Measurements from ENCODE around the gene CRADD.
"Not testable (repeated sequence)": the region's sequence is repeated elsewhere in the genome, so short reads cannot be mapped to it uniquely, and the experiment has no call there.

The CRADD gene

DNA sequence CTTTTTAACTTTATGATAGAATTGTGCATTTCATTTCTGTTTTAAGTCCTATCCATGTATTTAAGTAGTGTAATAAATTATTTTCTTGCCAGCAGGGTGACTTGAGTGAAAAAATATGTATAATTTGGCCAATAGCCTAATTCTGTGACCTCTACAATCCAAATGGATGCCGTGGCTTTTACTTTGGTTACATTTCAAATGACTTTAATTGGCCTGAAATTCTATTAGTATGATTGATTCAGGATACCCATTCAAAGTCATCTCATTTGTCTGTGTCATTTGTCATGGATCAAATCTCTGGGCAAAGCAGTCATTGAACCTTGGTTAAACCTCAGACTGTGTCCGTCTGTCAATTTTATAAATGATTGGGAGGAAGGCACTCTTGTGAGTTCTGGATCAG, 29.6 kb downstream of the CRADD start:
- no peak for DNase-seq (ENCODE audit: low read depth)

DNA sequence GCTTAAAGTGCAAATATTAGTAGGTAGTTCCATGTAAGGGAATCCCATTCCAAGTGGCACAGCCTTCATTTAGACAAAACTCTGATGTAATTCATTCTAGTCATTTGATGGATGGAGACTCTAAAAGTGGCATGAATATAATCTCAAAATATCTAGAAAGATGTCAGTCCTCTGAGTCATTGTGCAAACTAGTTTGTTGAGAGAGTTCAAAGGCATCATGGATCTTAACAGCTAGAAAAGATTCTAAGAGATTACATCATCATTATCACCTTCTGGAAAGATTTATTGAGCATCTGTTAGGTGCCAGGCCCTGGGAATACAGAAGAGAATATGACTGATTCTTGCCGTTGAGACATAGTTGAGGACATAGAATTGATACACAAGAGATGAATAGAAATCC, 30.7 kb downstream of the CRADD start:
- DNase-seq (ENCODE audit: low read depth) = no peak

DNA sequence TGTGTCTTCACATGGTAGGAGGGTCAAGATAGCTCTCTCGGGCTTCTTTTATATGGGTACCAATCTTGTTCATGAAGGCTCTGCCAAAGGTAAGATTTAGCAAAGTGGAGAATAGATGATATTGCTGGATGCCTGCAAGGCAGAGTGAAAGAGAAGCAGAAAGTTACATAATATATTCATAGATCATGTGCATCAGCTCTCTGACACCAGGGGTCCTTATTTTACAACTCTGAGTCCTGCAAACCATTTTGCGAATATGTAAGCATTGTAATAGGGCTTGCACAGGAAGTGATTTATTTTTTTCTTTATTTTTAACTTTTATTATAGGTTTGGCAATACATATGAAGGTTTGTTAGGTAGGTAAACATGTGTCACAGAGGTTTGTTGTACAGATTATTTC, 31.8 kb downstream of the CRADD start:
- DNase-seq (ENCODE audit: low read depth) = no peak

DNA sequence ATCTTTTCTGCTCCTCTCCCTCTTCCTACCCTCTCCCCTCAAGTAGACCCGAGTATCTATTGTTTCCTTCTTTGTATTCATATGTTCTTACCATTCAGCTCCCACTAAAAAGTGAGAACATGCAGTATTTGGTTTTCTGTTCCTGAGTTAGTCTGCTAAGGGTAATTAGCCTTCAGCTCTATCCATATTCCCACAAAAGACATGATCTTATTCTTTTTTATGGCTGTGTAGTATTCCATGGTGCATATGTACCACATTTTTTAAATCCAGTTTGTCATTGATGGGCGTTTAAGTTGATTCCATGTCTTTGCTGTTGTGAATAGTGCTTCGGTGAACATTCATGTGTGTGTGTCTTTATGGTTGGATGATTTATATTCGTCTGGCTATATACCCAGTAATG, 32.2 kb downstream of the CRADD start:
- DNase-seq (ENCODE audit: low read depth) = no peak

DNA sequence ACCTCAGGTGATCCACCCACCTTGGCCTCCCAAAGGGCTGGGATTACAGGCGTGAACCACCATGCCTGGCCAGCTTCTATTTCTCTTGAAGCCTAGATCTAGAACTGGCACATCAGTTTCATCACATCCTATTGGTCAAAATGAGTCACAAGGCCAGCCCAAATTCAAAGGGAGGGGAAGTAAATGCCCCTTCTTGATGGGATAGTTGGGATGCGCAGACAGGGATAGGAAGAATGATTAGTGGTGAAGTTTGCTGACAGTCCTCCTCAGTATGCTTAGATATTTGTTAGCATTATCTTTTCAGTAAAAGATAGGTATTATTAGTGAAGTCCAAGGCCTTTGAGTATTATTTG, 33.4 kb downstream of the CRADD start:
- no peak for DNase-seq (ENCODE audit: low read depth)

DNA sequence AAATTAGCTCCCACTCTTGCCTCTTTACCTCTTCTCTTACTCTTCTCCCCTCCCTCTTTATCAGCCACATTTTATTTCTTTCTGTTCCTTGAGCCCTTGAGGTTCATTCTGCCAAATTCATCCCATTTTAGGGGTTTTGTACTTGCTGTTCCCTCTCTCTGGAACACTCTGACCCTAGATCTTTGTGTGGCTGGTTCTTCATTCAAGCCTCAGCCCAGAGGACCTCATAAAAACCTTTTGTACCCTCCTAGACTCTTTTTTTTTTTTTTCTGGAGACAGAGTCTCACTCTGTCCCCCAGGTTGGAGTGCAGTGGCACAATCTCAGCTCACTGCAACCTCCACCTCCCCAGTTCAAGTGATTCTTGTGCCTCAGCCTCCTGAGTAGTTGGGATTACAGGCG, 34.3 kb downstream of the CRADD start:
- not testable (repeated sequence) for DNase-seq (ENCODE audit: low read depth)

DNA sequence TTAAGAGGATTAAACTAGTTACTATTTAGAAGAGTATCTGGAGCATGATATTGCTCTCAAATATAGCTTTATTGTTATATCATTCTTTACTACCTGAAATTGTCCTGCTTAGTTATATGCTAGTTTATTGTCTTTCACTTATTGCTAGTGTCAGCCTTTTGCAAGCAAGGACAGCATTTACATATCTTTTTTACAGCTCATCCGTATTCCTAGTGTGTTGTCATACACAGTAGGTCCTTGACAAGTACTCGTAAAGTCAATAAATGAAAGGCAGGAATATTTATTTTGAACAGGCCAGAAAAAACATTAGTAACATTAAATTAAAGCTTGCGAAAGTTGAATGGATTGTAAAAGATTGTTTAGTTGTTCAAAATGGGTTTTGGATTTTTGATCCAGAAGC, 35.0 kb downstream of the CRADD start:
- DNase-seq (ENCODE audit: low read depth) = no peak

DNA sequence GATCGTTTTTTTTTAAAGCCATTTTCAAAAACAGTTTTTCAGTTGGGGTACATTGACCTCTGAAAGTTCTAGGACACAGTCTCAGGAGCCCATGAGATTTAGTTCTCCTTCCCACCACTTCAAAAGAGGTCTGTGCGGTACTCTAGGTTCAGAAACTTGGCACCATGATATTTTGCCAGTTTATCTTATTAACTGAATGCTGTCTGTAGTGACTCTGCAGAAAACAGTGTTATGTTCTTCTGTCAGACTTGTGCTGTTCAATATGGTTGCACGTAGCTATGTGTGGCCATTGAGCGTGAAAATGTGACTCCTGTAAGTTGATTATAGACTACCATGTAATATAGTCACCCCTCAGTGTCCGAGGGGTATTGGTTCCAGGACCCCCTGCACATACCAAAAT, 35.9 kb downstream of the CRADD start:
- DNase-seq (ENCODE audit: low read depth) = no peak

DNA sequence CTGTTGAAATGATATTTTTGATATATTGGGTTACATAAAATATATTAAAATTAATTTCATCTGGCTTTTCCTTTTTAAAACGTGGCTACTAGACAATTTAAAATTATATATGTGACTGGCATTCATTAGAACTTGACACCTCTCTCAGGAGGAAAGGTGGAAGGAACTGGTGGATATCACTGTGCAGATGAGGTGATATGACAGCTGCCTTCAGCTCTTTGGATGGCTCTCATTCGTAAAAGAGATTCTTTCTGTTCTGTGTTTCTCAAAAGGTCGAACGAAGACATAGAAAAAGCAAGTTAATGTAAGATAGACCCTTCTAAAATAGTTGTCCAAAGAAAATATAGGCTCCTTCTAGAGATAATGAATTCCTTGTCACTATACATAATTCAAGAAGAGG, 36.6 kb downstream of the CRADD start:
- no peak for DNase-seq (ENCODE audit: low read depth)

DNA sequence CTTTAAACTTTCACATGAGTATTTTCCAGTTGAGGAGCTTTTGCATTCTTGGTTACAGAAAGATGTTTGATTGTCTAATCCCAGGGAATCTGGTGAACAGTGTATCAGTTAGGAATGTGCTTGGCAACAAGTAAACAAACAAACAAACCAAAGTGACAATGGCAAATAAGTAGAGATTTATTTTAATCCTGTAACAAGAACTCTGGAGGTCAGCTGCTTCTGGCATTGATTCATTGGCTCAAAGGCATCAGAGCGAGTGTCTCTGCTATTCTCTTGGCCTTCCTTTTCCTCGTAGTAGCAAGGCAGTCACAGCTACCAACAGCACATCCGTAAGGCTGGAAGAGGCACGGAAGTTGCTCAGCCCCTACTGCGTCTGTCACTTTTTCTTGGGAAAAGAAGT, 37.2 kb downstream of the CRADD start:
- DNase-seq (ENCODE audit: low read depth) = no peak

DNA sequence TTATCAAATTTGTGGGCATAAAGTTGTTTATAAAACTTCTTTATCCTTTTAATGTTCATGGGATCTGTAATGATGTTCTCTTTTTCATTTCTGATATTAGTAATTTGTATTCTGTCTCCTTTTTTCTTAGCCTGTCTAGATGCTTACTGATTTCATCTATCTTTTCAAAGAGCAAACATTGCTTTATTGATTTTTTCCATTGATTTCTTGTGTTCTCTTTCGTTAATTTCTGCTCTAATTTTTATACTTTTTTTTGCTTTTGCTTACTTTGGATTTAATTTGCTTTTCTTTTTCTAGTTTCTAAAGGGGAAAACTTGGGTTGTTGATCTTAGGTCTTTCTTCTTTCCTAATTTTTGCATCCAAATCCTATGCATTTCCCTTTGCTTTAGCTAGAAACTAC, 42.5 kb downstream of the CRADD start:
- no peak for DNase-seq (ENCODE audit: low read depth)

DNA sequence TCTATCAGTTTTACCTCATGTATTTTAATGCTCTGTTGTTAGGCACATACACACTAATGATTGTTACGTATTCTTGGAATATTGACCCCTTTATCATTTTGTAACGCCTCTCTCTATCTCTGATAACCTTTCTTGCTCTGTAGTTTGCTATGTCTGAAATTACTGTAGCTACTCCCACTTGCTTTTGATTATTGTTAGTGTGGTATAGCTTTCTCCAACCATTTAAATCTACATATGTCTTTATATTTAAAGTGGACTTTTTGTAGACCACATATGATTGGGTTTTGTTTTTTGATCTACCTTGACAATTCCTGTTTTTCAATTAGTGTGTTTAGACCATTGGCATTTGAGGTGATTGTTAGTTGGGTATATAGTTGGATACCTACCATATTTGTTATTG, 43.4 kb downstream of the CRADD start:
- no peak for DNase-seq (ENCODE audit: low read depth)

DNA sequence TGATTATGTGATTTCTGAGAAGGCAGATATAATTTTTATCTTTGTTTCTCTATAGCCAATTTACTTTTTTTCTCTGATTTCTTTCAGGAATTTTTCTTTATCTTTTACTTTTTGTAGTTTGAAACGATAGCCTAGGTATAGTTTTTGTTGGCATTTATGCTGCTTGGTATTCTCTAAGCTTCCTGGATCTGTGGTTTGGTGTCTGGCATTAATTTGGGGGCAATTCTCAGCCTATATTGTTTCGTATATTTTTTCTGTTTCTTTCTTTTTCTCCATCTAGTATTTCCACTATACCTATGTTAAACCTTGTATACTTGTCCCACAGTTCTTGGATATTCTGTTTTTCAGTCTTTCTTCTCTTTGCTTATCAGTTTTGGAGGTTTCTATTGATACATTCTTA, 45.0 kb downstream of the CRADD start:
- no peak for DNase-seq (ENCODE audit: low read depth)

DNA sequence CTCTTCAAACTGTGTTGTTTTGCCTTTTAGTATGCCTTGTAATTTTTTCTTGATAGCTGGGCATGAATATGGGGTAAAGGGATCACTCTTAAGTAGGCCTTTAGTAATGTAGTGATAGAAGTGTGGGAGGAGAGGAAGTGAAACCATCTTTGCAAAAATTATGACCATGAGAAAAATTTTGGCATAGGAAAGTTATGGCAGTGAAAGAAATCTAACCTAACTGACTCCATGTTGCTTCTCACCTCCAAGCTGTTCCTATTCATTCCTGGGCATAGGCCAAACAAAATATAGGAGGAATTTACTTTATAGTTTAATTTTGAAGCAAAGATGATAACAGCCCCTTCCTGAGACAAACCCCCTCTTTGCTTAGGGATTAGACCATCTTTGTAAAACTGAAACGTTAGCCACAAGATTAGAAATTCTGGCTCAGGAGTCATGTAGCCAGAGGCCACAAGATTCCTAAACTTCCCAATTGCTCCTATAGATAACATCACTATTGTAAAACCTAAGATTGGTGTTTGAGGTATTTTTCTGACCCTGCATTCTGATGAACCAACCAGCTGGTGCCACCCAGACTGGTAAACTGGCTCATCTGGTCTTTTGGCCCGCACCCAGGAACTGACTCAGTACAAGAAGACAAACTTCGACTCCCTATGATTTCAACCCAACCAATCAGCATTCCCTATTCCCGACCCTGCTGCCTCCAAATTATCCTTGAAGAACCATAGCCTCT, 45.8 kb downstream of the CRADD start:
- DNase-seq (ENCODE audit: low read depth) = no peak

DNA sequence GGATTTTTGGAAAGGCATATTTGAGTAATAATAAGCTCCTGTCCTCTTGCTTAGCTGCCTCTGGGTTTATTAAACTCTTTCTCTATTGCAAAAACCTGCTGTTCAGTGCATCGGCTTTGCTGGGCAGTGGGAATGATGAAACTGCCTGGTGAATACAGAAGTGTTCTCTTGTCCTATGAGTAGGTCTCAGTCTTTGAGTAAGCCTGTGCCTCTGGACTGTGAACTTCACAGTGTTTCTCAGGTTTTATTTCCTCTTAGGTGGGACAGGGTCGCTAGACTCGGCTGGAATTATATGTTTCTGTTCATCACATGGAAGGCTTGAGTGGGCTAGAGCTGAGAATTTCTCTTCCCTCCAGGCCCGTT, 46.4 kb downstream of the CRADD start:
- no peak for DNase-seq (ENCODE audit: low read depth)

DNA sequence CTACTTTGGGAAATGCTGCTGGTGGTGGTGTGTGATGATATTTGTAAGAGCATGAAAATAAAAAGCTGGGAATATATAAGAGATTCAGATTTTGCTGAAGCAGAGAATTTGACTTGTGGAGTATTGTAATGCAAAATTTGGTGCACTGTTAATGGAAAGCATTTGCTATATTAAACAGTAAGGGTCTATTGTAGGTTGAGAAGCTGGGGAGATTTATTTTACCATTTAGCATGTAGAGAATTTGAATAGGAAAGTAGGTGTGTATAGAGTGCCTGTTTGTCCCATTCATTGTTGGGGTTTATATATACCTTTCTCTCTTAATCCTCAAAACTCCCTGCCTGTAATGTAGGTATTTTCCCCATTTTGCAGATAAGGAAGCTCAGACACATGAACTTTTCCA, 48.4 kb downstream of the CRADD start:
- DNase-seq (ENCODE audit: low read depth) = no peak

DNA sequence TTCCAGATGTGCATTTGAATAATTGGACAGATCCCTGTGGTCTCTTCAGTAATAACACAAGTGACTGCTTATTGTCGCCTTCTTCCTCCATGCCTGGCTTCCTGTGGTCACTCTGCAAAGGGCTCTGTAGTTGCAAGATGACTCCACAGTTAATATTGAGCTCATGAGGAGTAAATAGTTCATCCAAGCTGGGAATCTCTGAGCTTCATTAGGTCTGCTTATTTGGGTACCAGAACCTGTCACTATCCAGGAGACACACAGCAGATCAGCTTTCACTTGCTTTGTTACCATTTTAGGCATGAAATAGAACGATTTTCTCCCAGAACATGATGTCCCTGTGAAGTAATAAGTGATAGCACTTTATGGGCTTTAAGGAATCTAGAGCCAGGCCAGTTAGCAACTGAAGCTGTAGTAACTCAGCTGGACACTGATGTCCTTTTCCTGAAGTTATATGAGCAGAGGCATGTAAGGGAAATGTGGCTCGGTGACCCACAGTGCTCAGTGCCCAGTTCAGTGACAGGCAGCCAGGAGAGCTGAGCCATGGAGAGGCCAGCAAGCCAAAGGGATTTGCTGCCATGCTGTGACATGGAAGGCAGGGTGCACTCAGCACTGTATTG, 50.1 kb downstream of the CRADD start:
- no peak for DNase-seq (ENCODE audit: low read depth)

DNA sequence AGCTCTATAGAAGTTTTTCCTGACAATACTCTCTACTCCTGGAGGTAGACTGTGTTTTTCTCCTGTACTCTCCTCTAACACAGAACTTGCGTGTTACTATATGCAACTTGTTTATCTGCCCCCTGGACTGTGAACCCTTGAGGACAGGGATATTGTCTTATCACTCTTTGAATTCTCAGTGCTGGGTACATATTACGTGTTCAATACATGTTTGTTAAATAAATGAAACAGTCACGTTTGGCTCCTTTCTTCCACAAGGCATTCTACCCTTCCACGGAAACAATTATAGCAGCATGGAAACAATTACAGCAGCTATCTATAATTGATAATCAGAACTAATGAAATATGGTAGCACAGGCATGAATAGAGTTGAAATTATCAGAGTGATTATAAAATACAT, 50.7 kb downstream of the CRADD start:
- DNase-seq (ENCODE audit: low read depth) = no peak

DNA sequence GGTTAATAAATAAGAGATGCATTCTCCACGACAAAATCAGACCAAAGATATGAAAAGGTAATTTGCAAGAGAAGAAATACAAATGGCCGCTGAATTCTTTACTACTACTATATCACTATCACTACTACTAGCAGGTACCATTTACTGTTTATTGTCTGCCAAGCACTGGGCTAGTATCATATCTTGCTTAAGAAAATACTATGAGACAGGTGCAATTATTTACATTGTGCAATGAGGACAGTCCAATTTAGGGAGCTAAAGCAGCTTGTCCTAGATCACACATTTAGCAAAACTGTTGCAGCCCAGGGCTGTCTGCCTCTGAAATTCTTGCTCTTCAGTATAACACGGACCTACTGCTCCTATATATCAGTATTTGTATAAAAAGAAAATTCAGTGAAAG, 52.8 kb downstream of the CRADD start:
- no peak for DNase-seq (ENCODE audit: low read depth)

DNA sequence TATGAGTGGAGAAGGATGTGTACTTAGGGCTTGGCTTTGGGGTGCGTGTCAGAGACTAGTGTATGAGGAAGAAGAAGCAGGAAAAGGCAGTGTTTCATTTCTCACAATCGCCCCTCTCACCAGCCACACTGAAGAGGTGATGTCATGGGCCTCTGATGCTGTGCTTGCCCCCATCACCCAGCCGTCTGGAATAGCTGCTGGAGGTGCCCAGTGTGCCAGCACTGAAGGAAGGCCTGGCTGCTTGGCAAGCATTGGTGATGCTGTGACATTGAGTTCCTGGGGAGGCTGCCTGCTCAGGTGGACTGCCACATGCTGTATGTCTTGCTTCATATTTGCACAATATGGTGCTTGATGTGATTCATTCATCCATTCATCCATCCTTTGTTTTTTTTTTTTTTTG, 56.2 kb downstream of the CRADD start:
- no peak for DNase-seq (ENCODE audit: low read depth)

DNA sequence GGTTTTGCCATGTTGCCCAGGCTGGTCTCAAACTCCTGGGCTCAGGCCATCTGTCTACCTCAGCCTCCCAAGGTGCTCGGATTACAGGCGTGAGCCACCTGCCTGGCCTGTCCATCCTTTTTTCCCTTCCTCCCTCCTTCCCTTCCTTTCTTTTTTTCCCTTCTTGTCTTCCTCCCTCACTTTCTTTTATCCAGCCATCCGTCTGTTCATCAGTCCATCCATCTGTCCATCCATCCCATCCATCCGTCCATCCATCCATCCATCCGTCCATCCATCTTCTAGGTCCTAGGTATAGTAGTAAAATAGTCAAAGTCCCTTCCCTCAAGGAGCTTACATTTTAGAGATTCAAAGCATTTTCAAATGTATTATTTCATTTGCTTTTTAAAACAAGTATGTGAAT, 56.8 kb downstream of the CRADD start:
- no peak for DNase-seq (ENCODE audit: low read depth)

DNA sequence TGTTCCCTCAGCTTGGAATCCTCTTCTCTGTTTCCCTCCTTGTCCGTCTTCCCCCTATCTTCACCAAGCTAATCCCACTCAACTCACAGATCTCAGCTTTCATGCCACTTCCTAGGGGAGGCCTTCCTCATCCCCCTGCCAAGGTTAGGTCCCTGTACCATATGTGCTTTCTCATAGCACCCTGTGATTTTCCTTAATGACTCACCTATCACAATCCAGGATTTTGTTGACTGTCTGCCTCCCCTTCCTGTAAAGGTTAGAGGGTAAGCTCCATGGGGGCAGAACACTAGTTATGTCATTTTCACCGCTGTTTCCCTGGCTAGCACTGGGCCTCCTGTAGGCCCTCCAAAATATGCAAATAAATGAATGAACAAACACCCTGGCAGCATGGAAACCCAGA, 57.6 kb downstream of the CRADD start:
- DNase-seq (ENCODE audit: low read depth) = no peak

DNA sequence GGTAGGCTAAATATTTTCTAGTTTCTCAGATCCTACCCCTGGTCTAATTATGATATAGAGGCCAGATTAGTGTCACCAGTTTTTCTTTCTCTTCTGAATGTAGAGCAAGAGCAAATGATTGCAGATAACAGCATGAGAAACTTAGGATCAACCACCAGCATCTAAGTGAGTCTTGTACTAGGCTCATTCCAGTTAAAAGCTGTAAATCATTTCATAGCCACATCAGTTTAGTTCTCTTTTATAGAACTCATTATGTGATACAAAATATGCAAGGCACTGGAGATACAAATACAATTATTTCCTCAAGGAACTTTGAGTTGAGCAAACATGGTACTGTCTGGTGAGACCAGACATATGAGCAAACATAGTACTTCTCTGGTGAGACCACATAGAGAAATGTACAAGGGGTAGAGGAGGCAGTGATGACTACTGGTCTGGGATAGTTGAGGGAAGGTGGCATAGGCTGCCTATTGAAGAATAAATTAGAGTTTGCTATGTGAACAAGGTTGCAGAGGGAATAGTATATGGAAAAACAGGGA, 59.5 kb downstream of the CRADD start:
- DNase-seq (ENCODE audit: low read depth) = no peak

All from stimulated activated CD8-positive, alpha-beta memory T cell treated with anti-CD3 and anti-CD28 coated beads, Interleukin-15, amount 100 ng/mL, for 24 hours (primary cell).